Retinal pigment epithelial cell (primary cell): Measurements from ENCODE around the gene CSTF1.

ENCODE experiments used
- DNase-seq: peaks from one replicate; pipeline ENCODE4 v3.0.0-alpha.2; 2010; ENCODE audit warnings: low read depth
- H3K4me3 ChIP-seq: 2 replicates; pipeline ENCODE4 v1.5.1; 2011; ENCODE audit warnings: mild to moderate bottlenecking, low read length, control low read depth, moderate library complexity
- CTCF ChIP-seq: conservative IDR thresholded peaks from 2 replicates; pipeline ENCODE4 v1.5.1; 2011; ENCODE audit warnings: low read depth, low read length, control low read depth, inconsistent platforms

CSTF1 gene

GRCh38 chr20:56380375-56380774, 12.1 kb upstream of the CSTF1 start:
- no peak for TF ChIP-seq CTCF
- DNase-seq, result no peak

GRCh38 chr20:56381501-56381900, 10.9 kb upstream of the CSTF1 start:
- TF ChIP-seq CTCF, result no peak
- DNase-seq, result no peak
- H3K4me3 ChIP-seq, result no peak overlapping the region

More at GRCh38 chr20:56380375-56380774, 12.1 kb upstream of the CSTF1 start:
- H3K4me3 ChIP-seq, result no peak overlapping the region

- H3K4me3 ChIP-seq, result no peak overlapping the region
- no peak for TF ChIP-seq CTCF
- DNase-seq, result no peak
These were observed 9.7 kb upstream of the CSTF1 start for GRCh38 chr20:56382696-56383095.

- H3K4me3 ChIP-seq, result no peak overlapping the region
- TF ChIP-seq CTCF, result no peak
- no peak for DNase-seq
These were observed 9.1 kb upstream of the CSTF1 start for GRCh38 chr20:56383334-56383733.

GRCh38 chr20:56385130-56385529, 7.3 kb upstream of the CSTF1 start:
- no peak for TF ChIP-seq CTCF
- H3K4me3 ChIP-seq, result no peak overlapping the region

GRCh38 chr20:56386219-56386618, 6.2 kb upstream of the CSTF1 start:
- TF ChIP-seq CTCF, result no peak
- DNase-seq, result no peak
- no peak overlapping the region for H3K4me3 ChIP-seq

More at GRCh38 chr20:56385130-56385529, 7.3 kb upstream of the CSTF1 start:
- DNase-seq, result no peak

GRCh38 chr20:56388882-56389281, 3.6 kb upstream of the CSTF1 start:
- no peak for TF ChIP-seq CTCF
- H3K4me3 ChIP-seq, result no peak overlapping the region
- DNase-seq, result no peak
